Activated naive CD8-positive, alpha-beta T cell treated with anti-CD3 and anti-CD28 coated beads, Interleukin-2, amount 10 ng/mL, durations not matched to agents 7 days and 5 days (primary cell): ENCODE results near the gene BCKDHB. TPM values are rescaled to one million over a fixed set of nuclear protein-coding genes. Genes with fewer than 3 reads are reported as not detected.
"Not testable (repeated sequence)": the region's sequence is repeated elsewhere in the genome, so short reads cannot be mapped to it uniquely, and the experiment has no call there.

Experiments used
- ATAC-seq: fragments of 150-1000 bp; cut with Tn5 transposase; one replicate; pipeline ENCODE4 v1.10.0; 2021; ENCODE audit warnings: low read depth, moderate library complexity
- POLR2A ChIA-PET: fragments of 350-600 bp; sonication (Branson Sonifier 250); formaldehyde crosslinking; loops from one replicate; lab custom pipeline; 2021; ENCODE audit warnings: antibody characterized with exemption; lab: Charles Lee
- DNase-seq: peaks from one replicate; pipeline ENCODE4 v3.0.0; 2021
- H3K27ac Mint-ChIP-seq: one replicate; pipeline ENCODE4 v1.8.0; 2022; ENCODE audit warnings: mild to moderate bottlenecking, mixed read lengths
- H3K27me3 Mint-ChIP-seq: one replicate; pipeline ENCODE4 v1.8.0; 2022; ENCODE audit warnings: mild to moderate bottlenecking, moderate library complexity, mixed read lengths
- H3K36me3 Mint-ChIP-seq: one replicate; pipeline ENCODE4 v1.8.0; 2021; ENCODE audit warnings: mild to moderate bottlenecking, mixed read lengths
- H3K4me1 Mint-ChIP-seq: one replicate; pipeline ENCODE4 v1.8.0; 2021; ENCODE audit warnings: mixed read lengths
- H3K4me3 Mint-ChIP-seq: one replicate; pipeline ENCODE4 v1.8.0; 2022; ENCODE audit warnings: mild to moderate bottlenecking, moderate library complexity, mixed read lengths
- H3K9me3 Mint-ChIP-seq: one replicate; pipeline ENCODE4 v1.8.0; 2021; ENCODE audit warnings: mixed read lengths
- total RNA-seq, 2 experiments: library from RNA; stranded (reverse); gene quantifications; one replicate each; pipeline ENCODE4 v1.2.3, GENCODE V29; 2021

Gene BCKDHB
- total RNA-seq, 2 experiments from 2014 or later: 18.8 to 20.6 TPM

DNA sequence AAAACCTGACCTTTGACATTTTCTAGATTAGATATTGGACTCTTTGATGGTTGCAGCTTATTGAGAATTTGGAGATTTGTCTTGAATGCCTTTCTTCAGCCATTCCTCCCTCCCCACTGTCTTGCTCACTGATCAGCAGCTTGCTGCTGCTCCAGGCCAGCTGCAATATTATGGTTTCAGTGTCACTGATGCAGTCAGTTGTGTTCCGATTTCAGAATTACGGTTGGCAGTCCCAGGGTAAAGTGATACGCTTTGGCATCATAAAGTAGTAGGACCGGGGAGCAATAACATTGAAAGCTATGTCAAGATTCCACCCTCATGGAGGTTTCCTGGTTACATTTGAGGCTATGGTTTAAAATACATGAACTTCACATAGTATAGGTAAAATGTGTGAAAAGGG, 152.6 kb downstream of the BCKDHB start:
- DNase-seq (no peak), ATAC-seq (no peak)
- no peak overlapping the region for H3K4me3 Mint-ChIP-seq
- peaks cover 5% of the 10 kb centered on the region for H3K36me3 Mint-ChIP-seq
- H3K4me1 Mint-ChIP-seq: no peaks in the 10 kb centered on the region
- no peak overlapping the region for H3K27ac Mint-ChIP-seq
- POLR2A ChIA-PET: no interaction called here
- no peaks in the 10 kb centered on the region for H3K9me3 Mint-ChIP-seq
- no peaks in the 10 kb centered on the region for H3K27me3 Mint-ChIP-seq

GRCh38 chr6:80263585-80263984, 157.1 kb downstream of the BCKDHB start:
- DNase-seq: no peak
- H3K27ac Mint-ChIP-seq: no peak overlapping the region
- H3K36me3 Mint-ChIP-seq: peaks cover 9% of the 10 kb centered on the region
- H3K4me3 Mint-ChIP-seq: no peak overlapping the region
- ATAC-seq: no peak
- POLR2A ChIA-PET: no interaction called here
- no peaks in the 10 kb centered on the region for H3K9me3 Mint-ChIP-seq
- H3K4me1 Mint-ChIP-seq: no peaks in the 10 kb centered on the region
- H3K27me3 Mint-ChIP-seq: no peaks in the 10 kb centered on the region

- ATAC-seq (no peak), DNase-seq (no peak)
- Mint-ChIP-seq H3K4me1 (no peaks in the 10 kb centered on the region), H3K27me3 (no peaks in the 10 kb centered on the region), H3K36me3 (peaks cover 6% of the 10 kb centered on the region), H3K27ac (no peak overlapping the region), H3K4me3 (no peak overlapping the region), H3K9me3 (no peaks in the 10 kb centered on the region)
- POLR2A ChIA-PET: no interaction called here
Measured at GRCh38 chr6:80268865-80269730, 162.6 kb downstream of the BCKDHB start.

GRCh38 chr6:80271074-80271473, 164.6 kb downstream of the BCKDHB start:
- Mint-ChIP-seq H3K36me3 (peaks cover 2% of the 10 kb centered on the region), H3K4me1 (no peaks in the 10 kb centered on the region), H3K27me3 (no peaks in the 10 kb centered on the region), H3K9me3 (no peaks in the 10 kb centered on the region), H3K27ac (no peak overlapping the region), H3K4me3 (no peak overlapping the region)
- DNase-seq: no peak
- ATAC-seq: no peak
- POLR2A ChIA-PET: no interaction called here

DNA sequence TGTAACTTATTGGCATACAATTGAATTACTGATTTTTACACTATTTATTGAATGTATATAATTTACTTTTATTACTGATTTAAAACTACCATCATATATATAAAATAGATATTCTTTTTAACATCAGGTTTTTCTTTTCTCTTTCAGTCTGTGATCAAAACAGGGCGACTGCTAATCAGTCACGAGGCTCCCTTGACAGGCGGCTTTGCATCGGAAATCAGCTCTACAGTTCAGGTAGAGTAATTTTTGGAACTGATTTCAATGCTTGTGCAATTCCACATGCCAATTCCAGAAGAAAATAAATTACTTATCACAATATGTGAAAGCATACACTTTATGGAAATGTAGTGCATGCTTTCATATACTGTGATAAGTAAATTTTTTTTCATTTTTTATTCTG, 166.5 kb downstream of the BCKDHB start:
- POLR2A ChIA-PET: no interaction called here
- ATAC-seq: no peak
- H3K4me1 Mint-ChIP-seq: no peaks in the 10 kb centered on the region

DNA sequence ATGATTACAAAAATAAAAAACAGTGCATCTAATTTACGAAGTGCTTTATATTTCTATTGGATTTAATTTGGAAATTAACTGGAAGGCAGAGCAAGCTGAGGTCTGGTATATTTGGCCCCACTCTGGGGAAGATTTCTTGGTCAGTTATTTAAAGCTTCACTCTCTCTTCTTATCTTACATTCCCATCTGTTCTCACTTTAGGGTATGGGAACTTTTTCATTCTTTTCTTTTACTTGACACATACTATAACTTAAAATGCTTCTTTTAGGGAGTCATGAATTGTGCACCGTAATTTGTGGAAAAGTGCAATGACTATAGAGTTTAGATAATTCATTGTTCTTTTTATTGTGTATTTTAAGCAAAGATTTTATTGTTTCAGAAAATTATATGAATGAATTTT, 170.4 kb downstream of the BCKDHB start:
- H3K9me3 Mint-ChIP-seq: no peaks in the 10 kb centered on the region
- ATAC-seq (no peak), DNase-seq (no peak)
- H3K27me3 Mint-ChIP-seq: no peaks in the 10 kb centered on the region
- H3K36me3 Mint-ChIP-seq: peaks cover 6% of the 10 kb centered on the region
- peaks cover 6% of the 10 kb centered on the region for H3K4me1 Mint-ChIP-seq
- POLR2A ChIA-PET: no interaction called here
- no peak overlapping the region for H3K27ac Mint-ChIP-seq
- no peak overlapping the region for H3K4me3 Mint-ChIP-seq

More for the DNA sequence above, 166.5 kb downstream of the BCKDHB start:
- Mint-ChIP-seq H3K36me3 (peaks cover 2% of the 10 kb centered on the region), H3K27ac (no peak overlapping the region), H3K4me3 (no peak overlapping the region), H3K27me3 (no peaks in the 10 kb centered on the region), H3K9me3 (no peaks in the 10 kb centered on the region)
- DNase-seq: no peak

DNA sequence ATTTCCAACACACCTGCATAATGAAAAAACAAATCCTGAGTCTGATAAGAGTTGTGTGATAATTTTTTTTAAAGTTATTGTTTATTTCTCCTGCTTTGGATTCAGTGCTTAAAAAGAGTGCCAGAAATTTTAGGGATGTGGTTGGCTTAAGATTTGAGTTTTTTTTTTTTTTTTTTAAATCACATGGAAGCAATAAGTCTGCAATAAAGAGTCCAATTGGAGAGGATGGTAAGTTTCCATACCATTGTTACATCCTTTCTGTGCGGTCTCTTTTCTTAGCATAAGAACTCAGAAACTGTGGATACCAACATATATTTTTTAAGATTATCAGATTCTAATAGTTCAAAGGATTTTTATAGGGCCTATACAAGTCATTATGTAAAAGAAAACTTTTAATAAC, 171.0 kb downstream of the BCKDHB start:
- Mint-ChIP-seq H3K4me1 (peaks cover 6% of the 10 kb centered on the region), H3K27ac (no peak overlapping the region), H3K36me3 (peaks cover 6% of the 10 kb centered on the region), H3K9me3 (no peaks in the 10 kb centered on the region), H3K4me3 (no peak overlapping the region), H3K27me3 (no peaks in the 10 kb centered on the region)
- no peak for ATAC-seq
- no peak for DNase-seq
- POLR2A ChIA-PET: no interaction called here

DNA sequence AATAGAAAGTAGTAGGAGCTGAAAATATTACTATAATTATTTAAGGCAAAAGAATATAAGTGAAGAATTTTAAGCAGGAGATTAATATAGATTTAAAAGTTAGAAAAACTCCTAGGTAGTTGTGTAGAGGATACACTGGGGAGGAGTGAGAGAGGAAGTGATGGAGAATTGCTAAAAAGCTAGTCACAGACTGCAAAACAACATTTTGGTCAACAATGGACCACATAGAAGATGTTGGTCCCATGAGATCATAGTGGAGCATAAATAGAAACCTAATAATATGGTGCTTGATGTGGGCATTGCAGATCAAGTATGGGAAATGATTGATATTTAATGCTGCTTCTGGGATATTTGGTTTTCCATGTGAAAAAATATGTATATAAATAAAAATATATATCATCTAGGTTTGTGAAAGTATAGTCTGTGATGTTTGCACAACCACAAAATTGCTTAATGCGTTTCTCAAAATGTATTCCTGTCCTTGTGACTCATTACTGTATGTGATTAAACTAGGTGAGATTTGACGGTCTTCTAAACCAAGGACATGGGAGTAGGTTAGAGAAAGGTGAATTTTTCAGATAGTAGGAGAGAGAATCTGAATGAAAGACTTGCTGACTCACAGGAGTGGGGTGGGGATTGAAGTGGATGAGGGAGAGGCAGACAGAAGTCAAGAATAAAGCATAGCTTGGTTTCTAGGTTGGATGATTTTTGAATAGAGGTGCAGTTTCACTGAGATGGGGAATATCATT, 174.0 kb downstream of the BCKDHB start:
- Mint-ChIP-seq H3K27ac (no peak overlapping the region), H3K36me3 (peaks cover 8% of the 10 kb centered on the region), H3K9me3 (no peaks in the 10 kb centered on the region), H3K27me3 (no peaks in the 10 kb centered on the region), H3K4me1 (peaks cover 8% of the 10 kb centered on the region), H3K4me3 (no peak overlapping the region)
- ATAC-seq (no peak), DNase-seq (no peak)
- POLR2A ChIA-PET: no interaction called here

GRCh38 chr6:80282913-80283554, 176.6 kb downstream of the BCKDHB start:
- DNase-seq (no peak), ATAC-seq (no peak)
- Mint-ChIP-seq H3K27ac (no peak overlapping the region), H3K9me3 (no peaks in the 10 kb centered on the region), H3K36me3 (peaks cover 8% of the 10 kb centered on the region), H3K27me3 (no peaks in the 10 kb centered on the region), H3K4me1 (peaks cover 8% of the 10 kb centered on the region), H3K4me3 (no peak overlapping the region)
- POLR2A ChIA-PET: no interaction called here

GRCh38 chr6:80287112-80287511, 180.6 kb downstream of the BCKDHB start:
- no peak for DNase-seq
- Mint-ChIP-seq H3K4me3 (no peak overlapping the region), H3K36me3 (peaks cover 2% of the 10 kb centered on the region), H3K4me1 (peaks cover 2% of the 10 kb centered on the region), H3K9me3 (peaks cover under 1% of the 10 kb centered on the region), H3K27ac (no peak overlapping the region), H3K27me3 (no peaks in the 10 kb centered on the region)
- POLR2A ChIA-PET: no interaction called here
- no peak for ATAC-seq

DNA sequence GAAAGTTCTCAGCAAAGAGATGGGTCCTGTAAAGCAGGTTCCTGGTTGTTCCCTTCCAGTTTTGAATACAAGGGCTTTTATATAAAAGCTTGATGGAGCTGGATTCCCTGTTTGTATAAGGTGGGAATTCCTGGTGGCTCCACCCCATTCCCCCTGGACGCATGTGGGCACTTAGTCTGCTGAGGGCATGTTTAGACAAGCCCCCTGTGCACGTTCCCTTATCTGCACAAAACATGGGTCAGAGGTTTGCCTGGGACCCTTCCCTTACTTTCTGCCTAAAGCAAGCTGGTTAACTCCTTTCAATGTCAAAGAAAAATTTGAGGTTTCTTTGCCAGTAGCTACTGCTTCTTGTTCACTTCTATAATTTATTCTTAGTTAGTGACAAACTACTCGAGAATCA, 181.1 kb downstream of the BCKDHB start:
- POLR2A ChIA-PET: no interaction called here
- Mint-ChIP-seq H3K27me3 (no peaks in the 10 kb centered on the region), H3K27ac (no peak overlapping the region), H3K36me3 (peaks cover 2% of the 10 kb centered on the region), H3K4me3 (no peak overlapping the region), H3K9me3 (peaks cover 1% of the 10 kb centered on the region), H3K4me1 (peaks cover 2% of the 10 kb centered on the region)
- DNase-seq (no peak), ATAC-seq (no peak)

DNA sequence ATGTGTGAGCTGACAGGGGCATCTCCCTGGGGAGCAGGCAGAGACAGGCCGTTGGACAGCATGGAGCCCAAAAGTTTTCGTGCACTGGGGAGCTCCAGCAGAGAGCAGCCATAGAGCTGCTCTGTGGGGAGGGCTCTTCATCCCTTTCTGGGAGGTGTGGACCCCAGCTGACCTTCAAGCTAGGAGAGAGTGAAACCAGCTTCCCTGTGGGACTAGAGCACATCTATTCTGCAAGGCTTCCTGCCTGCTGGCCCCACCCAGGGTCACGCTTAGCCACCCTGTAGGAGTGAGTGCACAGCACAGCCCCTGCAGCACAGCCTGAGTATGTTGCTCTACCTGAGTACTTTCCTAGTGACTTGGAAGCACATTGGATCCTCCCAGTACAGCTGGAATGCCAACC, 183.3 kb downstream of the BCKDHB start:
- Mint-ChIP-seq H3K27me3 (no peaks in the 10 kb centered on the region), H3K36me3 (peaks cover 4% of the 10 kb centered on the region), H3K4me1 (no peaks in the 10 kb centered on the region), H3K4me3 (no peak overlapping the region), H3K27ac (no peak overlapping the region), H3K9me3 (peaks cover 9% of the 10 kb centered on the region)
- no peak for DNase-seq
- no peak for ATAC-seq
- POLR2A ChIA-PET: no interaction called here

DNA sequence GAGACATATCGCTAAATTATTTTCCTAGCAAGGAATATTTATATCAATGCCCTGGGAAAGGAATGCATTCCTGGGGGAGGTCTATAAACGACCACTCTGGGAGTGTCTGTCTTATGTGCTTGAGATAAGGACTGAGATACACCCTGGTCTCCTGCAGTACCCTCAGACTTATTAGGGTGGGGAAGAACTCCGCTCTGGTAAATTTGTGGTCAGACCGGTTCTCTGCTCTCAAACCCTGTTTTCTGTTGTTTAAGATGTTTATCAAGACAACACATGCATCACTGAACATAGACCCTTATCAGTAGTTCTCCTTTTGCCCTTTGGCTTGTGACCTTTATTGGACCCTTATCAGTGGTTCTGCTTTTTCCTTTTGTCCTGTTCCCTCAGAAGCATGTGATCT, 188.1 kb downstream of the BCKDHB start:
- H3K36me3 Mint-ChIP-seq, ATAC-seq, DNase-seq, H3K27ac Mint-ChIP-seq, POLR2A ChIA-PET, H3K27me3 Mint-ChIP-seq, H3K4me3 Mint-ChIP-seq, H3K4me1 Mint-ChIP-seq: not testable (repeated sequence)
- peaks cover 12% of the 10 kb centered on the region for H3K9me3 Mint-ChIP-seq
